HCT116 (cell line): ENCODE measurements around the gene MYO7B.

Experiments
- CTCF ChIP-seq, 3 experiments: fragments of 200-600 bp in 1 of 3; sonication (generic) in 1 of 3; IDR thresholded peaks in 2 of 3; conservative IDR thresholded peaks in 1 of 3; 2 replicates each; pipeline ENCODE4 v1.5.1; 2012 to 2017; ENCODE audit warnings: low read depth in 2 of 3, low read length in 2 of 3, antibody characterized with exemption in 1 of 3, borderline replicate concordance in 1 of 3, control low read depth in 1 of 3, mild to moderate bottlenecking in 1 of 3, mixed read lengths in 1 of 3, mixed run types in 1 of 3, moderate library complexity in 1 of 3; ENCODE audit not compliant: insufficient read depth in 1 of 3
- POLR2AphosphoS5 ChIP-seq: IDR thresholded peaks from 2 replicates; pipeline ENCODE4 v1.6.1; 2011; ENCODE audit warnings: mild to moderate bottlenecking, low read depth, low read length, moderate library complexity
- TCF7L2 ChIP-seq: IDR thresholded peaks from 2 replicates; pipeline ENCODE4 v1.7.0; 2011; ENCODE audit warnings: borderline replicate concordance, inconsistent platforms; ENCODE audit not compliant: insufficient read depth, insufficient read length; ENCODE audit errors: extremely low read depth

GRCh38 chr2:127648321-127648720 is 112.8 kb downstream of the MYO7B start:
- TF ChIP-seq POLR2AphosphoS5 (no peak), CTCF (IDR thresholded peaks at IDR 0.05 in 2 of 3, conservative IDR thresholded peaks at IDR 0.05 in 1 of 3; ENCODE audit: borderline replicate concordance in 1 of 3, insufficient read depth in 1 of 3, low read depth in 2 of 3, low read length in 2 of 3) (no peak), TCF7L2 (no peak)
